Measurements from ENCODE around the gene ZNF423. TPM values are rescaled to one million over a fixed set of nuclear protein-coding genes. Genes with fewer than 3 reads are reported as not detected.

The ZNF423 gene
- total and polyA plus RNA-seq, 2 of the 13 experiments (the other 11 are each of a cell fraction or from before 2014, with no cell fraction given), result 0.07 to 0.31 TPM

DNA sequence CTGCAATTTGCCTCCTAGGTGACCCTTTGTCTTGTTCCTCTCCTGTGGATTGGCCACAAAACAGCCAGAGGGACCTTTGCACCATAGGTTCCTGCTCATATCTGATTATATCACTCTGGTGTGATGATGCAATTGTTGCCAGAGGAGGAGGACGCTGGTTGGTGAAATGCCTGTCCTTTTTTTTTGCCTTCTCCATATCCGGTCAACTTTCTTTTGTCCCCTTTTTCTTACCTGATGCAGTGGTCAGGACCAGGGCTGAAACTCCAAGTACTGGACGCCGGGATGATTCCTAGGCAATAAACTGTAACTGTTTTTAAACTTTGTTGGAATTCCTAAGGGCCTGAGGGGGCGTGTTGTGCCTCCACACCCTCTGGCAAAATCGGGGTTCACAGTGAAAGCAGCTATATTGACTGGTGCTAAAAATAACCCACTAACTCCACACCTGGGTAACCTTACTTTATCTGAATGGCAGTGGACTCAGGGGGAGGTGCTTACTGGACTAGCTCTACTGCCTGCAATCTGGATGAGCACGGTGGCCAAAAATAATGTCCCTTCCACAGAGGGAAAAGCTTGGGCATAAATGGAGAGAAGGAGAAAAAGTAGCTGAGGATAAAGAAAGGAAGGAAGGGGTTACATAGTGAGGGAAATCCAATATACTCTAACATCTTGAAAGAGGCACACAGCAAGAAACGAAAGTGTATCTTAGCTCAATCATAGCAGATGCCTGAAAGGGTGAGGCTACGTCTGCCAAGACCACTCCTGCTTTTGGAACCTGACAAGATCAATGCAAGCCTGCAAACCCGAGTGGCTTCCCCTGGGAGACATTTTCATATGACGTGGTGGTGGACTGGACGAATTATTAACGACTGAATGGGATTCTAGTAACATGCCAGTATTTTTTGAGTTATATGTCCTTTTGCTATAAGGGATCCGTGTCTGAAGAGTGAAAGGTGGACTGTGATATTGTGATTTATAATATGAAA, 28.4 kb upstream of the ZNF423 start (continued):
- TF ChIP-seq ZBTB8A (CRISPR knock-in tag; IDR thresholded peaks at IDR 0.05; ENCODE audit: borderline replicate concordance, low read depth), result no peak
- TF ChIP-seq, protein P1, sequence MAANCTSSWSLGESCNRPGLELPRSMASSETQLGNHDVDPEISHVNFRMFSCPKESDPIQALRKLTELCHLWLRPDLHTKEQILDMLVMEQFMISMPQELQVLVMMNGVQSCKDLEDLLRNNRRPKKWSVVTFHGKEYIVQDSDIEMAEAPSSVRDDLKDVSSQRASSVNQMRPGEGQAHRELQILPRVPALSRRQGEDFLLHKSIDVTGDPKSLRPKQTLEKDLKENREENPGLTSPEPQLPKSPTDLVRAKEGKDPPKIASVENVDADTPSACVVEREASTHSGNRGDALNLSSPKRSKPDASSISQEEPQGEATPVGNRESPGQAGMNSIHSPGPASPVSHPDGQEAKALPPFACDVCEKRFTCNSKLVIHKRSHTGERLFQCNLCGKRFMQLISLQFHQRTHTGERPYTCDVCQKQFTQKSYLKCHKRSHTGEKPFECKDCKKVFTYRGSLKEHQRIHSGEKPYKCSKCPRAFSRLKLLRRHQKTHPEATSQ (CRISPR knock-in tag; IDR thresholded peaks at IDR 0.05; ENCODE audit: borderline replicate concordance), result no peak
- no peak for TF ChIP-seq RAD51 (IDR thresholded peaks at IDR 0.05; ENCODE audit: borderline replicate concordance)
- no peak for TF ChIP-seq KMT2A (CRISPR knock-in tag; IDR thresholded peaks at IDR 0.05)
- no peak for TF ChIP-seq ZNF678 (CRISPR knock-in tag; IDR thresholded peaks at IDR 0.05)
- TF ChIP-seq, protein P2, sequence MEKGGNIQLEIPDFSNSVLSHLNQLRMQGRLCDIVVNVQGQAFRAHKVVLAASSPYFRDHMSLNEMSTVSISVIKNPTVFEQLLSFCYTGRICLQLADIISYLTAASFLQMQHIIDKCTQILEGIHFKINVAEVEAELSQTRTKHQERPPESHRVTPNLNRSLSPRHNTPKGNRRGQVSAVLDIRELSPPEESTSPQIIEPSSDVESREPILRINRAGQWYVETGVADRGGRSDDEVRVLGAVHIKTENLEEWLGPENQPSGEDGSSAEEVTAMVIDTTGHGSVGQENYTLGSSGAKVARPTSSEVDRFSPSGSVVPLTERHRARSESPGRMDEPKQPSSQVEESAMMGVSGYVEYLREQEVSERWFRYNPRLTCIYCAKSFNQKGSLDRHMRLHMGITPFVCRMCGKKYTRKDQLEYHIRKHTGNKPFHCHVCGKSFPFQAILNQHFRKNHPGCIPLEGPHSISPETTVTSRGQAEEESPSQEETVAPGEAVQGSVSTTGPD (CRISPR knock-in tag; IDR thresholded peaks at IDR 0.05), result 0 out of 2 replicates have a peak, but pooled peaks have one; percentile 45
- TF ChIP-seq ZC3H4 (CRISPR knock-in tag; IDR thresholded peaks at IDR 0.05; ENCODE audit: borderline replicate concordance), result no peak
- TF ChIP-seq, protein P3, sequence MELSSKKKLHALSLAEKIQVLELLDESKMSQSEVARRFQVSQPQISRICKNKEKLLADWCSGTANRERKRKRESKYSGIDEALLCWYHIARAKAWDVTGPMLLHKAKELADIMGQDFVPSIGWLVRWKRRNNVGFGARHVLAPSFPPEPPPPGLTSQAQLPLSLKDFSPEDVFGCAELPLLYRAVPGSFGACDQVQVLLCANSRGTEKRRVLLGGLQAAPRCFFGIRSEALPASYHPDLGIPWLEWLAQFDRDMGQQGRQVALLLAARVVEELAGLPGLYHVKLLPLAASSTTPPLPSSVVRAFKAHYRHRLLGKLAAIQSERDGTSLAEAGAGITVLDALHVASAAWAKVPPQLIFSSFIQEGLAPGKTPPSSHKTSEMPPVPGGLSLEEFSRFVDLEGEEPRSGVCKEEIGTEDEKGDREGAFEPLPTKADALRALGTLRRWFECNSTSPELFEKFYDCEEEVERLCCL (CRISPR knock-in tag; IDR thresholded peaks at IDR 0.05; ENCODE audit: borderline replicate concordance), result no peak
- TF ChIP-seq, protein P4, sequence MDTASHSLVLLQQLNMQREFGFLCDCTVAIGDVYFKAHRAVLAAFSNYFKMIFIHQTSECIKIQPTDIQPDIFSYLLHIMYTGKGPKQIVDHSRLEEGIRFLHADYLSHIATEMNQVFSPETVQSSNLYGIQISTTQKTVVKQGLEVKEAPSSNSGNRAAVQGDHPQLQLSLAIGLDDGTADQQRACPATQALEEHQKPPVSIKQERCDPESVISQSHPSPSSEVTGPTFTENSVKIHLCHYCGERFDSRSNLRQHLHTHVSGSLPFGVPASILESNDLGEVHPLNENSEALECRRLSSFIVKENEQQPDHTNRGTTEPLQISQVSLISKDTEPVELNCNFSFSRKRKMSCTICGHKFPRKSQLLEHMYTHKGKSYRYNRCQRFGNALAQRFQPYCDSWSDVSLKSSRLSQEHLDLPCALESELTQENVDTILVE (CRISPR knock-in tag; IDR thresholded peaks at IDR 0.05), result no peak
- TF ChIP-seq THYN1 (CRISPR knock-in tag; IDR thresholded peaks at IDR 0.05; ENCODE audit: borderline replicate concordance, low read depth), result no peak
- no peak for TF ChIP-seq SALL2 (CRISPR knock-in tag; IDR thresholded peaks at IDR 0.05)
- TF ChIP-seq CC2D1A (CRISPR knock-in tag; IDR thresholded peaks at IDR 0.05), result no peak
- TF ChIP-seq RCOR2 (CRISPR knock-in tag; IDR thresholded peaks at IDR 0.05), result no peak
- TF ChIP-seq KLF12 (CRISPR knock-in tag; IDR thresholded peaks at IDR 0.05; ENCODE audit: borderline replicate concordance), result no peak
- TF ChIP-seq ZMYM2 (CRISPR knock-in tag; IDR thresholded peaks at IDR 0.05), result no peak
- no peak for TF ChIP-seq ZNF562 (CRISPR knock-in tag; IDR thresholded peaks at IDR 0.05; ENCODE audit: borderline replicate concordance)
- TF ChIP-seq, protein P5, sequence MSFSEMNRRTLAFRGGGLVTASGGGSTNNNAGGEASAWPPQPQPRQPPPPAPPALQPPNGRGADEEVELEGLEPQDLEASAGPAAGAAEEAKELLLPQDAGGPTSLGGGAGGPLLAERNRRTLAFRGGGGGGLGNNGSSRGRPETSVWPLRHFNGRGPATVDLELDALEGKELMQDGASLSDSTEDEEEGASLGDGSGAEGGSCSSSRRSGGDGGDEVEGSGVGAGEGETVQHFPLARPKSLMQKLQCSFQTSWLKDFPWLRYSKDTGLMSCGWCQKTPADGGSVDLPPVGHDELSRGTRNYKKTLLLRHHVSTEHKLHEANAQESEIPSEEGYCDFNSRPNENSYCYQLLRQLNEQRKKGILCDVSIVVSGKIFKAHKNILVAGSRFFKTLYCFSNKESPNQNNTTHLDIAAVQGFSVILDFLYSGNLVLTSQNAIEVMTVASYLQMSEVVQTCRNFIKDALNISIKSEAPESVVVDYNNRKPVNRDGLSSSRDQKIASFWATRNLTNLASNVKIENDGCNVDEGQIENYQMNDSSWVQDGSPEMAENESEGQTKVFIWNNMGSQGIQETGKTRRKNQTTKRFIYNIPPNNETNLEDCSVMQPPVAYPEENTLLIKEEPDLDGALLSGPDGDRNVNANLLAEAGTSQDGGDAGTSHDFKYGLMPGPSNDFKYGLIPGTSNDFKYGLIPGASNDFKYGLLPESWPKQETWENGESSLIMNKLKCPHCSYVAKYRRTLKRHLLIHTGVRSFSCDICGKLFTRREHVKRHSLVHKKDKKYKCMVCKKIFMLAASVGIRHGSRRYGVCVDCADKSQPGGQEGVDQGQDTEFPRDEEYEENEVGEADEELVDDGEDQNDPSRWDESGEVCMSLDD (CRISPR knock-in tag; IDR thresholded peaks at IDR 0.05; ENCODE audit: borderline replicate concordance), result no peak
- TF ChIP-seq, protein P6, sequence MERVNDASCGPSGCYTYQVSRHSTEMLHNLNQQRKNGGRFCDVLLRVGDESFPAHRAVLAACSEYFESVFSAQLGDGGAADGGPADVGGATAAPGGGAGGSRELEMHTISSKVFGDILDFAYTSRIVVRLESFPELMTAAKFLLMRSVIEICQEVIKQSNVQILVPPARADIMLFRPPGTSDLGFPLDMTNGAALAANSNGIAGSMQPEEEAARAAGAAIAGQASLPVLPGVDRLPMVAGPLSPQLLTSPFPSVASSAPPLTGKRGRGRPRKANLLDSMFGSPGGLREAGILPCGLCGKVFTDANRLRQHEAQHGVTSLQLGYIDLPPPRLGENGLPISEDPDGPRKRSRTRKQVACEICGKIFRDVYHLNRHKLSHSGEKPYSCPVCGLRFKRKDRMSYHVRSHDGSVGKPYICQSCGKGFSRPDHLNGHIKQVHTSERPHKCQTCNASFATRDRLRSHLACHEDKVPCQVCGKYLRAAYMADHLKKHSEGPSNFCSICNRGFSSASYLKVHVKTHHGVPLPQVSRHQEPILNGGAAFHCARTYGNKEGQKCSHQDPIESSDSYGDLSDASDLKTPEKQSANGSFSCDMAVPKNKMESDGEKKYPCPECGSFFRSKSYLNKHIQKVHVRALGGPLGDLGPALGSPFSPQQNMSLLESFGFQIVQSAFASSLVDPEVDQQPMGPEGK (CRISPR knock-in tag; IDR thresholded peaks at IDR 0.05), result no peak; the same call in 1 of the 2 replicates

Data from HepG2 (cell line).